Daoy (cell line): Measurements from ENCODE around the gene MYH2. TPM values are rescaled to one million over a fixed set of nuclear protein-coding genes. Genes with fewer than 3 reads are reported as not detected.
"Not testable (repeated sequence)": the region's sequence is repeated elsewhere in the genome, so short reads cannot be mapped to it uniquely, and the experiment has no call there.

Experiments used
- DNase-seq: peaks from one replicate; pipeline ENCODE4 v3.0.0-alpha.2; 2015; ENCODE audit warnings: low read depth
- total RNA-seq: library from RNA; depleted of rRNA; stranded (reverse); fragments of >200 nt; shearing (Covaris generic); gene quantifications from 2 replicates; pipeline ENCODE4 v1.2.3, GENCODE V29; 2014; rRNA removed

Gene MYH2
- not detected in 2 replicates for total RNA-seq

- DNase-seq: no peak
Observed at GRCh38 chr17:10549096-10549842, at the start of gene MYH2. MYH2 (minus strand) TSS chr17:10549658; CDS start chr17:10547920, 1,738 bp downstream.

GRCh38 chr17:10598621-10599020 is 49.2 kb upstream of the MYH2 start:
- DNase-seq: no peak

GRCh38 chr17:10589553-10590145 is 40.2 kb upstream of the MYH2 start:
- no peak for DNase-seq

- peak; percentile 52 for DNase-seq
Observed at GRCh38 chr17:10585529-10585928, 36.1 kb upstream of the MYH2 start.

- DNase-seq: no peak
Observed at GRCh38 chr17:10583834-10584233, 34.4 kb upstream of the MYH2 start.

- DNase-seq: peak; percentile 44
Observed at GRCh38 chr17:10579270-10579669, 29.8 kb upstream of the MYH2 start.

- peak; percentile 23 for DNase-seq
Observed at GRCh38 chr17:10574324-10574723, 24.9 kb upstream of the MYH2 start.

GRCh38 chr17:10563991-10564660 is 14.7 kb upstream of the MYH2 start:
- no peak for DNase-seq

- peak; percentile 57 for DNase-seq
Observed at GRCh38 chr17:10558049-10558448, 8.6 kb upstream of the MYH2 start.

- DNase-seq: no peak
Observed at GRCh38 chr17:10557422-10557821, 8.0 kb upstream of the MYH2 start.

GRCh38 chr17:10556301-10557005 is 7.0 kb upstream of the MYH2 start:
- DNase-seq: peak; percentile 34

GRCh38 chr17:10550014-10550413 is 556 bp upstream of the MYH2 start:
- no peak for DNase-seq

- peak; percentile 48 for DNase-seq
Observed at GRCh38 chr17:10547351-10547750, 2.1 kb downstream of the MYH2 start.

- DNase-seq: not testable (repeated sequence)
Observed at GRCh38 chr17:10543486-10543885, 6.0 kb downstream of the MYH2 start.

GRCh38 chr17:10541179-10541578 is 8.3 kb downstream of the MYH2 start:
- not testable (repeated sequence) for DNase-seq

GRCh38 chr17:10532026-10532425 is 17.4 kb downstream of the MYH2 start:
- DNase-seq: no peak

- peak; percentile 20 for DNase-seq
Observed at GRCh38 chr17:10527419-10527818, 22.0 kb downstream of the MYH2 start.

- no peak for DNase-seq
Observed at GRCh38 chr17:10526517-10526916, 22.9 kb downstream of the MYH2 start.

GRCh38 chr17:10523064-10523463 is 26.4 kb downstream of the MYH2 start:
- DNase-seq: no peak

- DNase-seq: no peak
Observed at GRCh38 chr17:10521949-10522348, 27.5 kb downstream of the MYH2 start.

- peak; percentile 13 for DNase-seq
Observed at GRCh38 chr17:10518271-10519037, 31.0 kb downstream of the MYH2 start, which contains the start of gene MYH1. MYH1 (minus strand) TSS chr17:10518542; CDS start chr17:10516642, 1,900 bp downstream.
